Ovary (tissue), 9 donors: Measurements from ENCODE around the gene HAX1. TPM values are rescaled to one million over a fixed set of nuclear protein-coding genes. Genes with fewer than 3 reads are reported as not detected.

Source experiments
- DNase-seq, 5 donors: peaks; one replicate each; pipeline ENCODE4 v3.0.0-alpha.2; 2019 to 2020
- H3K27ac ChIP-seq, 2 donors: fragments of 200-600 bp; one replicate each; pipeline versions ENCODE4 v1.5.1 to v1.8.0; 2019 to 2022
- H3K27me3 ChIP-seq: fragments of 200-600 bp; one replicate; pipeline ENCODE4 v1.8.0; 2022
- H3K36me3 ChIP-seq: fragments of 200-600 bp; sonication (generic); one replicate; pipeline ENCODE4 v1.5.1; 2019
- H3K4me1 ChIP-seq: one replicate; pipeline ENCODE4 v1.8.1; 2013; ENCODE audit warnings: mild to moderate bottlenecking, moderate library complexity; ENCODE audit not compliant: insufficient read depth
- H3K4me3 ChIP-seq: fragments of 200-600 bp; sonication (generic); one replicate; pipeline ENCODE4 v1.5.1; 2017
- H3K9me3 ChIP-seq, 2 donors: fragments of 200-600 bp in 1 of 2; sonication (generic) in 1 of 2; one replicate each; pipeline versions ENCODE4 v1.5.1 to v1.8.1; 2013 to 2019; ENCODE audit warnings: mild to moderate bottlenecking in 1 of 2, moderate library complexity in 1 of 2
- CTCF ChIP-seq, 3 donors: fragments of 450-650 bp in 2 of 3; fragments of 200-600 bp in 1 of 3; IDR thresholded peaks; one replicate each; pipeline versions ENCODE4 v1.5.1 to v1.8.0; 2016 to 2022; ENCODE audit warnings: antibody characterized with exemption in 3 of 3, mild to moderate bottlenecking in 1 of 3
- EP300 ChIP-seq: sonication (generic); formaldehyde crosslinking; IDR thresholded peaks from one replicate; pipeline ENCODE4 v1.6.1; 2017; ENCODE audit warnings: antibody characterized with exemption
- POLR2A ChIP-seq: fragments of 450-650 bp; IDR thresholded peaks from one replicate; pipeline ENCODE4 v1.6.1; 2017; ENCODE audit warnings: antibody characterized with exemption, mild to moderate bottlenecking, moderate library complexity
- WGBS, 3 donors: extraction: QIAGEN DNeasy Blood & Tissue Kit in 1 of 3; methylation state at CpG; one replicate each; pipeline versions ENCODE4 v1.1.5 to v1.1.7; 2013 to 2017; 5-methylcytosine and 5-hydroxymethylcytosine counted together
- intact Hi-C, 4 donors: fragments of 100-400 bp; cut with DNase I; formaldehyde crosslinking; loops; one replicate each; pipeline versions ENCODE4 v1.11.0 to v1.15.1; 2022 to 2023
- polyA plus RNA-seq, 2 donors: library from polyadenylated mRNA; stranded (reverse); fragments of 200-250 nt in 1 of 2; fragments of 350-450 nt in 1 of 2; fragmentation: Illumina TruSeq in 1 of 2; extraction: RNeasy Lipid Tissue Mini Kit (QIAGEN cat#74804) in 1 of 2; gene quantifications; one replicate each; pipeline ENCODE4 v1.2.3, GENCODE V29; 2013 to 2014
- total RNA-seq, 7 donors: library from RNA; depleted of rRNA in 2 of 7; stranded (reverse); fragments of >200 nt in 2 of 7; fragmentation: NEBNext Ultra II Directional in 3 of 7; extraction: Animal tissue kit (Norgen Biotek cat#: 25700) in 3 of 7; gene quantifications; one replicate each; pipeline versions ENCODE4 v1.1.0 to v1.2.4, GENCODE V29; 2016 to 2023
- donor health status: DM: no; HTN: no; CAD: no; lungs with moderate emphysema.
- donor health status: DM: no; HTN: no; CAD: no.
- donor health status: Bipolar disorder and iron deficiency.
- donor health status: DM: yes; HTN: yes; CAD: no.
- donor health status: DM: no; HTN: no; CAD: no.
- donor health status: DM: yes; HTN: yes; CAD: no.

HAX1 gene
- total and polyA plus RNA-seq, 9 donors = 67.2 to 198 (median 82.7) TPM

GRCh38 chr1:154240294-154240833, 32.1 kb upstream of the HAX1 start:
- DNase-seq = no peak
- TF ChIP-seq EP300 (no peak), POLR2A (no peak)
- 78 to 85% (median 80%) methylated on average over 3 of the region's 3 CpGs for WGBS, 3 donors
- Histone ChIP-seq H3K27ac (no peak overlapping the region), H3K36me3 (no peaks in the 10 kb centered on the region), H3K27me3 (no peaks in the 10 kb centered on the region), H3K9me3 (no peaks in the 10 kb centered on the region), H3K4me3 (no peak overlapping the region), H3K4me1 (no peaks in the 10 kb centered on the region)
- intact Hi-C loops = no loop called here

GRCh38 chr1:154241703-154242351, 30.6 kb upstream of the HAX1 start:
- 95 to 96% (median 95%) methylated on average over 3 of the region's 3 CpGs for WGBS, 3 donors
- Histone ChIP-seq H3K9me3 (no peaks in the 10 kb centered on the region), H3K36me3 (no peaks in the 10 kb centered on the region), H3K27me3 (no peaks in the 10 kb centered on the region), H3K4me1 (no peaks in the 10 kb centered on the region), H3K4me3 (no peak overlapping the region), H3K27ac (no peak overlapping the region)
- TF ChIP-seq CTCF (IDR thresholded peaks at IDR 0.05) (no peak), EP300 (no peak), POLR2A (no peak)
- intact Hi-C loops = no loop called here
- DNase-seq = no peak

GRCh38 chr1:154253671-154254070, 18.8 kb upstream of the HAX1 start:
- 87 to 93% (median 89%) methylated on average over 7 of the region's 7 CpGs for WGBS, 3 donors
- no peak overlapping the region for H3K4me3 ChIP-seq
- no peaks in the 10 kb centered on the region for H3K27me3 ChIP-seq
- H3K4me1 ChIP-seq = no peaks in the 10 kb centered on the region
- H3K36me3 ChIP-seq = no peaks in the 10 kb centered on the region
- H3K9me3 ChIP-seq = no peaks in the 10 kb centered on the region
- no peak for DNase-seq
- no peak for TF ChIP-seq CTCF (IDR thresholded peaks at IDR 0.05)
- TF ChIP-seq POLR2A = no peak
- TF ChIP-seq EP300 = no peak
- intact Hi-C loops = no loop called here
- H3K27ac ChIP-seq = no peak overlapping the region

GRCh38 chr1:154256686-154257085, 15.7 kb upstream of the HAX1 start:
- no peaks in the 10 kb centered on the region for H3K36me3 ChIP-seq
- intact Hi-C loops = loop anchor here in 1 of 4 donors (2.0 kb wide), 1 partner anchor 20 kb away; no protein-coding TSS in a partner anchor

More at GRCh38 chr1:154256686-154257085, 15.7 kb upstream of the HAX1 start:
- no peak for DNase-seq
- Histone ChIP-seq H3K4me1 (no peaks in the 10 kb centered on the region), H3K4me3 (no peak overlapping the region), H3K9me3 (no peaks in the 10 kb centered on the region), H3K27me3 (no peaks in the 10 kb centered on the region), H3K27ac (no peak overlapping the region)
- no peak for TF ChIP-seq POLR2A
- no peak for TF ChIP-seq CTCF (IDR thresholded peaks at IDR 0.05)
- TF ChIP-seq EP300 = no peak
